ENCODE data around the gene YBEY. TPM values are rescaled to one million over a fixed set of nuclear protein-coding genes. Genes with fewer than 3 reads are reported as not detected.

The YBEY gene
- total and polyA plus RNA-seq, 11 donors: 11.4 to 28.1 (median 16.0) TPM

- DNase-seq (peak in 1 of 5 donors; percentile 27), ATAC-seq (no peak)
- intact Hi-C loops (cut with DNase I): loop anchor here in 1 of 10 donors (10.0 kb wide), 1 partner anchor 59 kb away; no protein-coding TSS in a partner anchor
Measured at GRCh38 chr21:46345861-46346260, 59.7 kb downstream of the YBEY start.

GRCh38 chr21:46346296-46347202 is 60.4 kb downstream of the YBEY start:
- H3K36me3 ChIP-seq: peaks cover 0 to 68% (median 62%) of the 10 kb centered on the region in 9 donors
- intact Hi-C loops (cut with DNase I): loop anchor here in 1 of 10 donors (10.0 kb wide), 1 partner anchor 58 kb away; no protein-coding TSS in a partner anchor
- H3K9me3 ChIP-seq: no peaks in the 10 kb centered on the region
- DNase-seq: peak in 1 of 5 donors; percentile 20
- H3K27ac ChIP-seq: peak overlapping the region in 1 of 12 donors; percentile 42
- no peaks in the 10 kb centered on the region for H3K27me3 ChIP-seq
- no peak overlapping the region for H3K4me3 ChIP-seq
- TF ChIP-seq POLR2A (IDR thresholded peaks at IDR 0.05) (no peak), CTCF (IDR thresholded peaks at IDR 0.05) (no peak)
- ATAC-seq: no peak
- 91 to 96% (median 96%) methylated on average over 29 to 34 of the region's 34 CpGs for WGBS, 4 donors
- H3K4me1 ChIP-seq: peaks cover 0 to 6% (median 0%) of the 10 kb centered on the region in 12 donors

More at GRCh38 chr21:46345861-46346260, 59.7 kb downstream of the YBEY start:
- Histone ChIP-seq H3K27me3 (no peaks in the 10 kb centered on the region), H3K27ac (no peak overlapping the region), H3K9me3 (no peaks in the 10 kb centered on the region), H3K36me3 (peaks cover 0 to 65% (median 55%) of the 10 kb centered on the region in 9 donors), H3K4me3 (no peak overlapping the region), H3K4me1 (peaks cover 0 to 6% (median 0%) of the 10 kb centered on the region in 12 donors)
- TF ChIP-seq CTCF (IDR thresholded peaks at IDR 0.05) (no peak), POLR2A (IDR thresholded peaks at IDR 0.05) (no peak)
- 92 to 94% (median 93%) methylated on average over 14 of the region's 14 CpGs for WGBS, 4 donors

- TF ChIP-seq CTCF (IDR thresholded peaks at IDR 0.05) (no peak), POLR2A (IDR thresholded peaks at IDR 0.05) (no peak)
- ATAC-seq (peak in 2 of 4 donors; percentile 5 to 14), DNase-seq (peak in 1 of 5 donors; percentile 53)
- peak overlapping the region in 2 of 12 donors; percentile 42 to 66 for H3K27ac ChIP-seq
- H3K36me3 ChIP-seq: peaks cover 0 to 74% (median 67%) of the 10 kb centered on the region in 9 donors
- no peaks in the 10 kb centered on the region for H3K9me3 ChIP-seq
- H3K27me3 ChIP-seq: no peaks in the 10 kb centered on the region
- H3K4me3 ChIP-seq: no peak overlapping the region
- WGBS, 4 donors: 58 to 63% (median 62%) methylated on average over 9 to 10 of the region's 10 CpGs
- peaks cover 0 to 6% (median 0%) of the 10 kb centered on the region in 12 donors for H3K4me1 ChIP-seq
- intact Hi-C loops (cut with DNase I): loop anchor here in 1 of 10 donors (10.0 kb wide), 1 partner anchor 58 kb away; no protein-coding TSS in a partner anchor
Measured at GRCh38 chr21:46347203-46347550, 61.0 kb downstream of the YBEY start.

Other genes starting within 250 kb of the YBEY start
- gene COL6A2, start 188.2 kb upstream of the YBEY start, total RNA-seq: 100 to 1,000 TPM; 118 to 484 (median 158) TPM
- gene COL6A2, start 188.2 kb upstream of the YBEY start, polyA plus RNA-seq: 100 to 1,000 TPM; 143 to 221 TPM
- gene FTCD, start 130.8 kb upstream of the YBEY start, total RNA-seq: 1 to 10 TPM in 5 of 9 donors, under 1 TPM in 3, not detected in 1; 0.31 to 3.1 (median 1.2) TPM
- 1 to 10 TPM in 1 of 2 donors, under 1 TPM in 1; 0.17 to 1.8 TPM for gene FTCD, start 130.8 kb upstream of the YBEY start, polyA plus RNA-seq
- 10 to 100 TPM in 4 of 9 donors, 1 to 10 TPM in 5; 4.9 to 16.8 (median 8.4) TPM for gene SPATC1L, start 101.9 kb upstream of the YBEY start, total RNA-seq
- gene SPATC1L, start 101.9 kb upstream of the YBEY start, polyA plus RNA-seq: 10 to 100 TPM; 11.0 to 12.9 TPM
- 10 to 100 TPM; 34.2 to 65.5 (median 41.7) TPM for gene LSS, start 57.6 kb upstream of the YBEY start, total RNA-seq
- 10 to 100 TPM; 25.1 to 35.7 TPM for gene LSS, start 57.6 kb upstream of the YBEY start, polyA plus RNA-seq
- 10 to 100 TPM; 47.3 to 69.8 (median 56.8) TPM for gene MCM3AP, start 731 bp upstream of the YBEY start, total RNA-seq
- 10 to 100 TPM; 24.5 to 50.9 TPM for gene MCM3AP, start 731 bp upstream of the YBEY start, polyA plus RNA-seq
- gene C21orf58, start 37.5 kb downstream of the YBEY start, total RNA-seq: 1 to 10 TPM in 6 of 9 donors, under 1 TPM in 3; 0.72 to 4.0 (median 1.3) TPM
- gene C21orf58, start 37.5 kb downstream of the YBEY start, polyA plus RNA-seq: 1 to 10 TPM in 1 of 2 donors, under 1 TPM in 1; 0.64 to 1.8 TPM
- 10 to 100 TPM; 23.0 to 73.0 (median 36.7) TPM for gene PCNT, start 37.8 kb downstream of the YBEY start, total RNA-seq
- gene PCNT, start 37.8 kb downstream of the YBEY start, polyA plus RNA-seq: 10 to 100 TPM; 17.0 to 40.7 TPM
- gene DIP2A, start 172.5 kb downstream of the YBEY start, total RNA-seq: 10 to 100 TPM; 17.1 to 31.9 (median 22.6) TPM
- 10 to 100 TPM; 13.4 to 26.3 TPM for gene DIP2A, start 172.5 kb downstream of the YBEY start, polyA plus RNA-seq

Data from heart left ventricle (tissue), 16 donors.